Panc1 (cell line): Measurements from ENCODE around the gene ZNF780B.

Source experiments
- TCF7L2 ChIP-seq: IDR thresholded peaks from 2 replicates; pipeline ENCODE4 v1.6.1; 2011; ENCODE audit warnings: mild to moderate bottlenecking, low read depth, low read length, inconsistent platforms
- TF ChIP-seq, protein P1 (sequence below), 2 experiments: IDR thresholded peaks; 2 replicates each; pipeline ENCODE4 v1.6.1; 2011 to 2012; ENCODE audit warnings: low read depth in 2 of 2, control low read depth in 1 of 2, low read length in 1 of 2, mild to moderate bottlenecking in 1 of 2, moderate library complexity in 1 of 2; ENCODE audit not compliant: insufficient read depth in 1 of 2

DNA sequence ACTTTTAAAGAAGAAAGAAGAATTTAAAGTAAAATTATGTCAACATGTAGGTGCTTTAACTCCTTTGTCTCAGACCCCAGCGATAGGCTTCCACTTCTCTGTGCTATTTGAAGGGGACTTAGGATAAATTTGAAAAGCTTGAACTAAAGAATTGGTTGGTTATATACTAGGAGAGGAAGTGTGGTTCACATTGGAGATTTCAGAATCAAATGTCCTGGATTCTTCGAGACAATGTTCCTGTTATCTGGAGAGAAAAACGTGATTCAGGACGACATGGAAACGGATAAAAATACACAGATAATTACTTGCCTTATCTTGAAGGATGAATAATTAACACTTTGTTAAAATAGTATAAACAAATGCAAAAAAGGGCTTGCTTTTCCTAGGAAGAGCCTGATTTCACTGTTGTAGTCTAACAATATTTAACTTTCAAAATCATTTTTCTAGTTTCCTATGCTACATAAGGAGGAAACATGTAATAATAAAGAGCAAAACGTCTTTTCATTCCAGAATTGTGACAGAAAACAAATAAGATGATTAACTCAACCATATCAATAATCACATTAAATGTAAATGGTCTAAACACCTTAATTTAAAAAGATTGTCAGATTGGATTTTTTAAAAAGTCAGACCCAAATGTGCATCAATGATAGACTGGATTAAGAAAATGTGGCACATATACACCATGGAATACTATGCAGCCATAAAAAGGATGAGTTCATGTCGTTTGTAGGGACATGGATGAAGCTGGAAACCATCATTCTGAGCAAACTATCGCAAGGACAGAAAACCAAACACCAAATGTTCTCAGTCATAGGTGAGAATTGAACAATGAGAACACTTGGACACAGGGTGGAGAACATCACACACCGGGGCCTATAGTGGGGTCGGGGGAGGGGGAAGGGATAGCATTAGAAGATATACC lies 35.4 kb upstream of the ZNF780B start:
- TF ChIP-seq TCF7L2: no peak
- TF ChIP-seq, protein P1, sequence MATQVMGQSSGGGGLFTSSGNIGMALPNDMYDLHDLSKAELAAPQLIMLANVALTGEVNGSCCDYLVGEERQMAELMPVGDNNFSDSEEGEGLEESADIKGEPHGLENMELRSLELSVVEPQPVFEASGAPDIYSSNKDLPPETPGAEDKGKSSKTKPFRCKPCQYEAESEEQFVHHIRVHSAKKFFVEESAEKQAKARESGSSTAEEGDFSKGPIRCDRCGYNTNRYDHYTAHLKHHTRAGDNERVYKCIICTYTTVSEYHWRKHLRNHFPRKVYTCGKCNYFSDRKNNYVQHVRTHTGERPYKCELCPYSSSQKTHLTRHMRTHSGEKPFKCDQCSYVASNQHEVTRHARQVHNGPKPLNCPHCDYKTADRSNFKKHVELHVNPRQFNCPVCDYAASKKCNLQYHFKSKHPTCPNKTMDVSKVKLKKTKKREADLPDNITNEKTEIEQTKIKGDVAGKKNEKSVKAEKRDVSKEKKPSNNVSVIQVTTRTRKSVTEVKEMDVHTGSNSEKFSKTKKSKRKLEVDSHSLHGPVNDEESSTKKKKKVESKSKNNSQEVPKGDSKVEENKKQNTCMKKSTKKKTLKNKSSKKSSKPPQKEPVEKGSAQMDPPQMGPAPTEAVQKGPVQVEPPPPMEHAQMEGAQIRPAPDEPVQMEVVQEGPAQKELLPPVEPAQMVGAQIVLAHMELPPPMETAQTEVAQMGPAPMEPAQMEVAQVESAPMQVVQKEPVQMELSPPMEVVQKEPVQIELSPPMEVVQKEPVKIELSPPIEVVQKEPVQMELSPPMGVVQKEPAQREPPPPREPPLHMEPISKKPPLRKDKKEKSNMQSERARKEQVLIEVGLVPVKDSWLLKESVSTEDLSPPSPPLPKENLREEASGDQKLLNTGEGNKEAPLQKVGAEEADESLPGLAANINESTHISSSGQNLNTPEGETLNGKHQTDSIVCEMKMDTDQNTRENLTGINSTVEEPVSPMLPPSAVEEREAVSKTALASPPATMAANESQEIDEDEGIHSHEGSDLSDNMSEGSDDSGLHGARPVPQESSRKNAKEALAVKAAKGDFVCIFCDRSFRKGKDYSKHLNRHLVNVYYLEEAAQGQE (IDR thresholded peaks at IDR 0.05; ENCODE audit: insufficient read depth in 1 of 2, low read depth in 2 of 2, low read length in 1 of 2): no peak
